Measurements from ENCODE around the gene NPHP4.

The NPHP4 gene

GRCh38 chr1:5978452-5978851 is 13.8 kb downstream of the NPHP4 start:
- DNase-seq (ENCODE audit: low read depth) = no peak
- H3K4me3 ChIP-seq (ENCODE audit: low read depth, low read length) = no peak overlapping the region

DNA sequence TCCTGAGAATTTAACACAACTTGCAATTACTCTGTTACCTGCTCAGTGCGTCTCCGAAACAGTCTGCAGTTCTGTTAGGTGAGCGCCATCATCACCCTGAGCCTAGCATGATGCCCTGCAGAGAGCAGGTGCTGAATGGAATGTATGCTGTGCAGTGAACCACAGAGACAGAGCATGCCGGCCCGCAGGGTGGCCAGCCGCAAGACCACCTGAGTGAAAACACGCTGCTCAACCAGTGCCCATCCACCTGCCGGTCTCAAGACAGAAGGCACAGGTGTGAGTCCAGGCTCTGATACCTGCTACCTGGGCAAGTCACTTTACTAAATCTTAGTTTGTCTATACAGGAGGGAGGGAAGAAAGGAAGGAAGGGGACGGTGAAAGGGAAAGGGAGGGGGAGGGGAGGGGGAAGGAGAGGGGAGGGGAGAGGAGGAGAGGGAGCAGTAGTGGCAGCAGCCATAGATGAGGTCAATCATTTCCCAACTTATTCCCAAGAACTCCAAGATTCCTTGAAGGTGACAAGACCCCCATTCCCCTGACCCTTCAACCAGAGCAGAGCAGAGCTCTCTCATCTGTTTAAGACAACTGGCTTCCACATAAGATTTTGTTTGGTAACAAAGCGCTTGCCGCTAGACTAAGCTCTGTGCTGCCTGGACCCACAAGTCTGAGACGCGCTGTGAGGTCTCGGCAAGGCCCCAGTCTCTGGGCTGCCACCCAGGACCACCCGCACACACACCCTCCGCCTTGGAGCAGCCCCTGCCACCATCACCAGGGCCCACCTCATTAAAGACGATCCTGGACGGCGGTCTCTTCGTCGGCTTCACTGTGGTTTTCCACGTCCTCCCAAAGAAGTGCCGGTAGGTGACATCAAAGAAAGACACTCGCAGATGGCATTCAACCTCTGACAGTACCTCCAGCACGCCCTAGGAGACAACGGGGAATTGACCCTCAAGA is 14.5 kb downstream of the NPHP4 start:
- no peak for DNase-seq (ENCODE audit: low read depth)
- no peak overlapping the region for H3K4me3 ChIP-seq (ENCODE audit: low read depth, low read length)

DNA sequence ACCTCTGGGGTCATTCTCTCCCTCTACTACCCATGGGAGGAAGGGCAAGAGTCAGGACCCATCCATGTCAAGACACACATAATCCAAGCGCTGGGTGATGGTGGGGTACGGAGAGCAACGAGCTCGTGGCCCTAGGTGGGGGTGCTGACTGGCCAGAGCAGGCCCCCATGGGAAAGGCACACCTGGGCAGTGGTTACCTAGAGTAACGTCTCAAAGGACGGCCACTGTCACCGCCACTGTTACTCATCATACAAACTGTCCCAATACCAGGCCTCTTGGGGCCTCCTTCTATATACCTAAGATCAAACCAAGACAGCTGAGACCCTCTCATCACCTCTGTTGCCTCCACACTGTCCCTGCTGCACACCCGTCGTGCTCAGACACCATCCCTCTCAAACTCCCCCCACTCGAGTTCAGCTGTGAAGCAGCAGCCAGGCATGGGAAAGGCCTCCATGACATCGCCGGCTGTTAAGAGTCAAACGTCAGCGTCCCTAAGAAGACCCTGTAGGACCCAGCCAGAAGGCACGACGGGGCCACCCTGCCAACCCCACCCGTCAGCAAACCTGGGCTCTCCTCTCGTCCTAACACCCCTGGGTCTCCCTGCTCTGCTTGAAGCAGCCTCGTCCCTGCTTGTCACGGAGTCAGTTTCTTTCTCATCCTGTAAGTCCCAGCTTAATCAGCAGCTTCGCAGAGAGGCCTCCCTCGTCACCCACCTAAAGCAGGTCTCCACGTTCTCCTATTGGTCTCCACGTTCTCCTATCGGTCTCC is 15.3 kb downstream of the NPHP4 start:
- H3K4me3 ChIP-seq (ENCODE audit: low read depth, low read length) = no peak overlapping the region
- no peak for DNase-seq (ENCODE audit: low read depth)

- H3K4me3 ChIP-seq (ENCODE audit: low read depth, low read length) = no peak overlapping the region
- no peak for DNase-seq (ENCODE audit: low read depth)
Measured at GRCh38 chr1:5976231-5976630, 16.0 kb downstream of the NPHP4 start.

GRCh38 chr1:5975133-5975880 is 16.9 kb downstream of the NPHP4 start:
- no peak for DNase-seq (ENCODE audit: low read depth)

DNA sequence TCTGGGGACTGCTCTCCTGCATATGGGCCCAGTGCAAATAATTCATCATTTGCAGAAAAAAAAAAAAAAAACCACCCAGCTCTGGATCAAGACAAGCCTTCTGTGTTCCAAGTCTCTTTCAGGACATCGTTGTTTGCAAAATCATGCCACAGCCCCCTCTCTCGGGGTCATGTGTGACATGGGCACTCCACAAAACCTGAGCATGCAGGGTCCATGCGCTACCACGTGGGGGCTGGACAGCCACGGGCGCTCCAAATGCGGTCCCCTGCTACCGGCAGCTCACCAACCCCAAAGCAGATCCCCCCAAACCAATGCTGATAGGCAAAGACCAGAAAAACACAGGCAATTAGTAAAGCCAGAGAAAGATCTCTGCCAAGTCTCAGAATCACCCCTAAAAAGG is 17.6 kb downstream of the NPHP4 start:
- no peak for DNase-seq (ENCODE audit: low read depth)
- H3K4me3 ChIP-seq (ENCODE audit: low read depth, low read length) = no peak overlapping the region

More at GRCh38 chr1:5975133-5975880, 16.9 kb downstream of the NPHP4 start:
- H3K4me3 ChIP-seq (ENCODE audit: low read depth, low read length) = no peak overlapping the region

DNA sequence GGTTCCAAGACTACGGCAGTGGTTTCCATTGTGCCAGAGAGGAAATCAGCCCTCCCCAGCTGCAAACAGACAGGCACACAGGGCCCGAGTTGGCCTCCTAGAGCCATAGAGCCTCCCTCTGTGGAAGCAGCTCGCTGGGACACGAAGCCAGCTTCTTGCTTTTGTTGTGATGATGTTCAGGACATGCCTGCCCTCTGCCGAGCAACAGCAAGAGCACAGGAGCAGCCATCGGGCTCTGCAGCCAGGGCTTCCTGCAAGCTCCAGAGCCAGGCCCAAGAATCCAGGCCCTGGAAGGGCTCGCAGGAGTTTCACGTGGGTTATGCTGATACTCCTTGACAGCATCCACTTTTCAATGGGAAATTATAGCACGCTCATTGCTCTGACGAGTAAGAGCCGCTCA is 18.5 kb downstream of the NPHP4 start:
- no peak for DNase-seq (ENCODE audit: low read depth)

DNA sequence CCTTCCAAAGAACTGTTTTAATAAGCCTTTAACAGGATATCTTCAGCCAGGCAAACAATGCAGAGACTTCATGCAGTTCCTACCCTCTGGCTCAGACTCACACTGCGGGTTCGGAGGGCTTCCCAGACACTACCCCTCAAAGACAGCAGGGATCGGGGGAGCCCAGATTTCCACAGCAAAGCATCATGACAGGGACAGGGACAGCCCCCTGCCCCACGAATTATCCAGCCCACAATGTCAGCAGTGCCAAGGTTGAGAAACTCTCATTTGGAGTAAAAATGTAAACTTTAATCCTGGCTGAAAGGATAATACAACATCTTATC is 20.1 kb downstream of the NPHP4 start:
- H3K4me3 ChIP-seq (ENCODE audit: low read depth, low read length) = no peak overlapping the region
- DNase-seq (ENCODE audit: low read depth) = no peak

More for the DNA sequence above, 18.5 kb downstream of the NPHP4 start:
- no peak overlapping the region for H3K4me3 ChIP-seq (ENCODE audit: low read depth, low read length)

- no peak for DNase-seq (ENCODE audit: low read depth)
- H3K4me3 ChIP-seq (ENCODE audit: low read depth, low read length) = no peak overlapping the region
Measured at GRCh38 chr1:5971471-5972197, 20.6 kb downstream of the NPHP4 start.

GRCh38 chr1:5970610-5971273 is 21.5 kb downstream of the NPHP4 start:
- no peak for DNase-seq (ENCODE audit: low read depth)
- H3K4me3 ChIP-seq (ENCODE audit: low read depth, low read length) = no peak overlapping the region

GRCh38 chr1:5969168-5969567 is 23.1 kb downstream of the NPHP4 start:
- H3K4me3 ChIP-seq (ENCODE audit: low read depth, low read length) = no peak overlapping the region
- no peak for DNase-seq (ENCODE audit: low read depth)

DNA sequence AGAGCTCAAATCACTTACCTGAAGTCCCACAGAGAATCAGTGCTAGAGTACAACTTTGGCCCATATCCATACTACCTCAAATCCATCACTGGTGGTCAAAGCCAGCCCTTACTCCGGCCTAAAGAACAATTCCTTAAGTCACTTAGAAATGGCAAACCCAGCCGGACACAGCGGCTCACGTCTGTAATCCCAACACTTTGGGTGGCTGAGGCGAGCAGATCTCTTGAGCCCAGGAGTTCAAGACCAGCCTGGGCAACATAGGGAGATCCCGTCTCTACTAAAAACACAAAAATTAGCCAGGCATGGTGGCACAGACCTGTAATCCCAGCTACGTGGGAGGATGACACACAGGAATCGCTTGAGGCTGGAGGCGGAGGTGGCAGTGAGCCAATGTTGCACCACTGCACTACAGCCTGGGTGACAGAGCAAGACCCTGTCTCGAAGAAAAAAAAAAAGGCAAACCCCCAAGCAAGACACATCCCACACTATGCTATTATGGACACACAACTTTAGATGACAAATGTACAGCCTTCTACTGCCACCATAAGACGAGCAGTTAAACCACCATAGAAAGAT is 24.0 kb downstream of the NPHP4 start:
- DNase-seq (ENCODE audit: low read depth) = no peak

GRCh38 chr1:5967351-5968160 is 24.7 kb downstream of the NPHP4 start:
- DNase-seq (ENCODE audit: low read depth) = no peak
- H3K4me3 ChIP-seq (ENCODE audit: low read depth, low read length) = no peak overlapping the region

More for the DNA sequence above, 24.0 kb downstream of the NPHP4 start:
- H3K4me3 ChIP-seq (ENCODE audit: low read depth, low read length) = no peak overlapping the region

GRCh38 chr1:5966543-5967205 is 25.6 kb downstream of the NPHP4 start:
- no peak overlapping the region for H3K4me3 ChIP-seq (ENCODE audit: low read depth, low read length)

GRCh38 chr1:5965586-5966131 is 26.6 kb downstream of the NPHP4 start:
- DNase-seq (ENCODE audit: low read depth) = no peak
- H3K4me3 ChIP-seq (ENCODE audit: low read depth, low read length) = no peak overlapping the region

More at GRCh38 chr1:5966543-5967205, 25.6 kb downstream of the NPHP4 start:
- DNase-seq (ENCODE audit: low read depth) = no peak

- H3K4me3 ChIP-seq (ENCODE audit: low read depth, low read length) = no peak overlapping the region
- DNase-seq (ENCODE audit: low read depth) = no peak
Measured at GRCh38 chr1:5962265-5963105, 29.7 kb downstream of the NPHP4 start.
